ENCODE results near the gene POU6F2. TPM values are rescaled to one million over a fixed set of nuclear protein-coding genes. Genes with fewer than 3 reads are reported as not detected.

The POU6F2 gene
- total and polyA plus RNA-seq, 4 experiments from 2014 or later: not detected

DNA sequence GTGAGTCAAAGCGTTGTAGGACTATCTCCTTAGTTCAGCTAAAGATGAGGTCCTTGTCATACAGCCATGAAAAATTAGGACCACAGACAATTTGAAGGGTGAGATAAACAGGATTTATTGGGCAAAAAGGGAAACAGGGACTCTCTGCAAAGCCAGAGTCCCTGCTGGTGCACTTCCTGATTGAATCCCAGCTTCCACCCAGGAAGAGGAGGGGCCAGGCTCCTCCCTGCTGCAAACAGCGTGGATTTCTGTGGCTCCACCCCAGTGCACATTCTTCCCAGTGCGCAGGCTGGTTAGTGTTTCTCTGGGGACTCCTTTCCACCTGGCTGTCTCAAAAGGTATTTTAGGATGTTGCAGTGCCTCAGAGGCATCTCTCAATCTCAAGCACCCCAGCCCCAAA lies 423.1 kb downstream of the POU6F2 start:
- H3K4me1 ChIP-seq (ENCODE audit: insufficient read depth, low read length): no peaks in the 10 kb centered on the region
- no peaks in the 10 kb centered on the region for H3K4me1 Mint-ChIP-seq
- no peak overlapping the region for H3K4me3 Mint-ChIP-seq
- DNase-seq: no peak
- H3K9me3 Mint-ChIP-seq: no peaks in the 10 kb centered on the region
- no peak overlapping the region for H3K4me3 ChIP-seq (ENCODE audit: low read length in 2 of 2)
- no peak overlapping the region for H3K27ac ChIP-seq (ENCODE audit: low read depth, low read length)
- intact Hi-C loops (cut with micrococcal nuclease): no loop called here
- CTCF ChIA-PET (ENCODE audit: partially characterized antibody): no interaction called here
- H3K36me3 Mint-ChIP-seq: no peaks in the 10 kb centered on the region
- H3K27me3 ChIP-seq (ENCODE audit: insufficient read depth, low read length): no peaks in the 10 kb centered on the region
- no peaks in the 10 kb centered on the region for H3K9me3 ChIP-seq (ENCODE audit: control insufficient read depth in 1 of 2, low read length in 2 of 2)
- POLR2A ChIA-PET (ENCODE audit: partially characterized antibody): no interaction called here
- no peaks in the 10 kb centered on the region for H3K36me3 ChIP-seq (ENCODE audit: insufficient read depth, low read length)
- H3K27me3 Mint-ChIP-seq: peaks cover 2 to 4% of the 10 kb centered on the region in 2 donors
- no peak overlapping the region for H3K27ac Mint-ChIP-seq

GRCh38 chr7:39402034-39402433 lies 424.3 kb downstream of the POU6F2 start:
- ChIA-PET POLR2A (ENCODE audit: partially characterized antibody) (no interaction called here), CTCF (ENCODE audit: partially characterized antibody) (no interaction called here)
- no peak overlapping the region for H3K4me3 ChIP-seq (ENCODE audit: low read length in 2 of 2)
- no peaks in the 10 kb centered on the region for H3K36me3 ChIP-seq (ENCODE audit: insufficient read depth, low read length)
- no peak for DNase-seq
- Mint-ChIP-seq H3K4me3 (no peak overlapping the region), H3K27me3 (peaks cover 0 to 7% of the 10 kb centered on the region in 2 donors), H3K4me1 (no peaks in the 10 kb centered on the region), H3K36me3 (no peaks in the 10 kb centered on the region), H3K9me3 (no peaks in the 10 kb centered on the region), H3K27ac (no peak overlapping the region)
- H3K4me1 ChIP-seq (ENCODE audit: insufficient read depth, low read length): no peaks in the 10 kb centered on the region
- no peak overlapping the region for H3K27ac ChIP-seq (ENCODE audit: low read depth, low read length)
- intact Hi-C loops (cut with micrococcal nuclease): no loop called here
- H3K9me3 ChIP-seq (ENCODE audit: control insufficient read depth in 1 of 2, low read length in 2 of 2): no peaks in the 10 kb centered on the region
- no peaks in the 10 kb centered on the region for H3K27me3 ChIP-seq (ENCODE audit: insufficient read depth, low read length)

DNA sequence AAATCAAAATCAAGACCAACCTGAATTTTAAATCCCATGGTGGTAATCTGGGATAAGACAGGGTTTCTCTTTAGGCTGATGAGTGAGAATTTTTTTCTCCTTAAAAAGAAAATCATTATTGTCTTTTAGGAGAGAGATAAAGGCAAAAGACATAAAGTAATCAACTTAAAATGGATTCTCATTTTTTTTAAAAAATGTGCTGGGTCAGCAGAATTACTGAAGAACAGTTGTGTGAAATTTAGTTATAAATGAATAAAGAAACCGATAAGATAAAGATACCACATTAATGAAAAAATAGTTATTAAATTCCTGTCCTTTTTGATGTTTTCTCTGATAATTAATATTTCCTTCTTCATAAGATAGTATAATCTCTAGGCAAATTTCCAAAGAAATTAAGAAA lies 427.2 kb downstream of the POU6F2 start:
- Histone ChIP-seq H3K4me3 (ENCODE audit: low read length in 2 of 2) (no peak overlapping the region), H3K27ac (ENCODE audit: low read depth, low read length) (no peak overlapping the region), H3K4me1 (ENCODE audit: insufficient read depth, low read length) (no peaks in the 10 kb centered on the region), H3K36me3 (ENCODE audit: insufficient read depth, low read length) (no peaks in the 10 kb centered on the region), H3K27me3 (ENCODE audit: insufficient read depth, low read length) (no peaks in the 10 kb centered on the region), H3K9me3 (ENCODE audit: control insufficient read depth in 1 of 2, low read length in 2 of 2) (no peaks in the 10 kb centered on the region)
- CTCF ChIA-PET (ENCODE audit: partially characterized antibody): interaction anchor here (1.6 kb wide), 1 partner anchor 10 kb away, joined by 3 read pairs; no protein-coding TSS in a partner anchor
- POLR2A ChIA-PET (ENCODE audit: partially characterized antibody): no interaction called here
- intact Hi-C loops (cut with micrococcal nuclease): no loop called here
- peaks cover 0 to 4% of the 10 kb centered on the region in 2 donors for H3K27me3 Mint-ChIP-seq
- H3K4me1 Mint-ChIP-seq: no peaks in the 10 kb centered on the region
- no peak for DNase-seq
- H3K9me3 Mint-ChIP-seq: no peaks in the 10 kb centered on the region
- no peak overlapping the region for H3K4me3 Mint-ChIP-seq
- no peaks in the 10 kb centered on the region for H3K36me3 Mint-ChIP-seq
- H3K27ac Mint-ChIP-seq: no peak overlapping the region

DNA sequence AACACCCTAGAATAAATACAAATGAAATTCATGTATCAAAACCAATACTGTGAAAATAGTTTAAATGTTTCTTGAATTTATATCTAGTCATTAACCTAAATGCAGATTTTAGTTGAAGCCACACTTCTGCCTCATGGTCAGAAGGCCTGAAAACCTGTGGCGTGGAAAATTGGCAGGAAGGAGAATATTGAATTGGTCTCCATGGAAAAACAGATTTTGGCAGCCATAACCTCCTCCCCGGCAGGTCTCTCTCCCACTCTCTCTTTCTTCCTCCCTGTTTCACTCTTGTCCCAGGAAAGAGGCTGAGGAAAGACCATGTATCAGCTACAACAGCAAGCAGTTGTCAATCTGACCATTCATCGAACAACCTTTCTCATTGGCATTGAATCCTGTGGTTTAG lies 427.9 kb downstream of the POU6F2 start:
- no peaks in the 10 kb centered on the region for H3K27me3 ChIP-seq (ENCODE audit: insufficient read depth, low read length)
- no peak overlapping the region for H3K4me3 ChIP-seq (ENCODE audit: low read length in 2 of 2)
- H3K4me1 Mint-ChIP-seq: no peaks in the 10 kb centered on the region
- DNase-seq: no peak
- no peak overlapping the region for H3K27ac ChIP-seq (ENCODE audit: low read depth, low read length)
- ChIA-PET CTCF (ENCODE audit: partially characterized antibody) (interaction anchor here (1.6 kb wide), 1 partner anchor 10 kb away, joined by 3 read pairs; no protein-coding TSS in a partner anchor), POLR2A (ENCODE audit: partially characterized antibody) (no interaction called here)
- H3K9me3 Mint-ChIP-seq: no peaks in the 10 kb centered on the region
- no peaks in the 10 kb centered on the region for H3K4me1 ChIP-seq (ENCODE audit: insufficient read depth, low read length)
- H3K36me3 Mint-ChIP-seq: no peaks in the 10 kb centered on the region
- no peak overlapping the region for H3K4me3 Mint-ChIP-seq
- no peak overlapping the region for H3K27ac Mint-ChIP-seq
- intact Hi-C loops (cut with micrococcal nuclease): no loop called here
- H3K27me3 Mint-ChIP-seq: peaks cover 0 to 6% of the 10 kb centered on the region in 2 donors
- H3K36me3 ChIP-seq (ENCODE audit: insufficient read depth, low read length): no peaks in the 10 kb centered on the region
- no peaks in the 10 kb centered on the region for H3K9me3 ChIP-seq (ENCODE audit: control insufficient read depth in 1 of 2, low read length in 2 of 2)

- Mint-ChIP-seq H3K27ac (no peak overlapping the region), H3K4me3 (no peak overlapping the region), H3K36me3 (no peaks in the 10 kb centered on the region), H3K4me1 (no peaks in the 10 kb centered on the region), H3K27me3 (peaks cover 2 to 7% of the 10 kb centered on the region in 2 donors), H3K9me3 (no peaks in the 10 kb centered on the region)
- H3K4me3 ChIP-seq (ENCODE audit: low read length in 2 of 2): no peak overlapping the region
- no peaks in the 10 kb centered on the region for H3K36me3 ChIP-seq (ENCODE audit: insufficient read depth, low read length)
- no peaks in the 10 kb centered on the region for H3K4me1 ChIP-seq (ENCODE audit: insufficient read depth, low read length)
- intact Hi-C loops (cut with micrococcal nuclease): no loop called here
- POLR2A ChIA-PET (ENCODE audit: partially characterized antibody): no interaction called here
- CTCF ChIA-PET (ENCODE audit: partially characterized antibody): interaction anchor here (1.6 kb wide), 1 partner anchor 9 kb away, joined by 3 read pairs; no protein-coding TSS in a partner anchor
- no peak overlapping the region for H3K27ac ChIP-seq (ENCODE audit: low read depth, low read length)
- no peaks in the 10 kb centered on the region for H3K27me3 ChIP-seq (ENCODE audit: insufficient read depth, low read length)
- H3K9me3 ChIP-seq (ENCODE audit: control insufficient read depth in 1 of 2, low read length in 2 of 2): no peaks in the 10 kb centered on the region
- DNase-seq: no peak
Measured at GRCh38 chr7:39406467-39406866, 428.8 kb downstream of the POU6F2 start.

- ChIA-PET CTCF (ENCODE audit: partially characterized antibody) (no interaction called here), POLR2A (ENCODE audit: partially characterized antibody) (no interaction called here)
- intact Hi-C loops (cut with micrococcal nuclease): no loop called here
- no peaks in the 10 kb centered on the region for H3K27me3 ChIP-seq (ENCODE audit: insufficient read depth, low read length)
- Mint-ChIP-seq H3K36me3 (no peaks in the 10 kb centered on the region), H3K27me3 (peaks cover 2 to 8% of the 10 kb centered on the region in 2 donors), H3K4me1 (no peaks in the 10 kb centered on the region), H3K27ac (no peak overlapping the region), H3K4me3 (no peak overlapping the region), H3K9me3 (no peaks in the 10 kb centered on the region)
- no peaks in the 10 kb centered on the region for H3K36me3 ChIP-seq (ENCODE audit: insufficient read depth, low read length)
- no peaks in the 10 kb centered on the region for H3K9me3 ChIP-seq (ENCODE audit: control insufficient read depth in 1 of 2, low read length in 2 of 2)
- H3K4me1 ChIP-seq (ENCODE audit: insufficient read depth, low read length): no peaks in the 10 kb centered on the region
- H3K27ac ChIP-seq (ENCODE audit: low read depth, low read length): no peak overlapping the region
- no peak for DNase-seq
- no peak overlapping the region for H3K4me3 ChIP-seq (ENCODE audit: low read length in 2 of 2)
Measured at GRCh38 chr7:39407137-39407536, 429.4 kb downstream of the POU6F2 start.

- Mint-ChIP-seq H3K27ac (no peak overlapping the region), H3K4me1 (no peaks in the 10 kb centered on the region), H3K36me3 (no peaks in the 10 kb centered on the region), H3K27me3 (peaks cover 2 to 10% of the 10 kb centered on the region in 2 donors), H3K4me3 (no peak overlapping the region), H3K9me3 (no peaks in the 10 kb centered on the region)
- CTCF ChIA-PET (ENCODE audit: partially characterized antibody): no interaction called here
- H3K9me3 ChIP-seq (ENCODE audit: control insufficient read depth in 1 of 2, low read length in 2 of 2): no peaks in the 10 kb centered on the region
- no peak for DNase-seq
- no peak overlapping the region for H3K4me3 ChIP-seq (ENCODE audit: low read length in 2 of 2)
- H3K27ac ChIP-seq (ENCODE audit: low read depth, low read length): no peak overlapping the region
- no peaks in the 10 kb centered on the region for H3K27me3 ChIP-seq (ENCODE audit: insufficient read depth, low read length)
- POLR2A ChIA-PET (ENCODE audit: partially characterized antibody): no interaction called here
- intact Hi-C loops (cut with micrococcal nuclease): no loop called here
- no peaks in the 10 kb centered on the region for H3K36me3 ChIP-seq (ENCODE audit: insufficient read depth, low read length)
- H3K4me1 ChIP-seq (ENCODE audit: insufficient read depth, low read length): no peaks in the 10 kb centered on the region
Measured at GRCh38 chr7:39407723-39408122, 430.0 kb downstream of the POU6F2 start.

- Histone ChIP-seq H3K27me3 (ENCODE audit: insufficient read depth, low read length) (no peaks in the 10 kb centered on the region), H3K27ac (ENCODE audit: low read depth, low read length) (no peak overlapping the region), H3K36me3 (ENCODE audit: insufficient read depth, low read length) (no peaks in the 10 kb centered on the region), H3K4me1 (ENCODE audit: insufficient read depth, low read length) (no peaks in the 10 kb centered on the region), H3K9me3 (ENCODE audit: control insufficient read depth in 1 of 2, low read length in 2 of 2) (no peaks in the 10 kb centered on the region), H3K4me3 (ENCODE audit: low read length in 2 of 2) (no peak overlapping the region)
- no peak for DNase-seq
- ChIA-PET CTCF (ENCODE audit: partially characterized antibody) (no interaction called here), POLR2A (ENCODE audit: partially characterized antibody) (no interaction called here)
- Mint-ChIP-seq H3K4me1 (peaks cover under 1 to 5% (median 2%) of the 10 kb centered on the region in 4 donors), H3K4me3 (no peak overlapping the region), H3K27me3 (peaks cover 3 to 13% of the 10 kb centered on the region in 2 donors), H3K27ac (no peak overlapping the region), H3K9me3 (peaks cover 0 to under 1% (median 0%) of the 10 kb centered on the region in 8 donors), H3K36me3 (no peaks in the 10 kb centered on the region)
- intact Hi-C loops (cut with micrococcal nuclease): no loop called here
Measured at GRCh38 chr7:39408906-39409305, 431.2 kb downstream of the POU6F2 start.

Data from CD4-positive, alpha-beta memory T cell (primary cell).